ENCODE data around the gene GPX4. TPM values are rescaled to one million over a fixed set of nuclear protein-coding genes. Genes with fewer than 3 reads are reported as not detected.

The GPX4 gene
- total and polyA plus RNA-seq, 8 donors = 90.0 to 710 (median 348) TPM

GRCh38 chr19:1151917-1152587 lies 48.3 kb downstream of the GPX4 start:
- no peak overlapping the region for H3K4me3 ChIP-seq
- H3K4me1 ChIP-seq = peaks cover 27 to 70% (median 39%) of the 10 kb centered on the region in 4 donors
- WGBS, 5 donors = 85 to 92% (median 90%) methylated on average over 34 to 35 of the region's 35 CpGs
- H3K36me3 ChIP-seq = peaks cover 27 to 72% (median 64%) of the 10 kb centered on the region in 4 donors
- TF ChIP-seq POLR2AphosphoS5 (IDR thresholded peaks at IDR 0.05) = no peak
- no peak for TF ChIP-seq EP300 (IDR thresholded peaks at IDR 0.05)
- no peak for TF ChIP-seq POLR2A (IDR thresholded peaks at IDR 0.05)
- no peak for TF ChIP-seq CTCF (IDR thresholded peaks at IDR 0.05)
- H3K27me3 ChIP-seq = no peaks in the 10 kb centered on the region
- DNase-seq = no peak
- intact Hi-C loops (cut with DNase I; ENCODE audit: low total_unique reads) = no loop called here
- H3K27ac ChIP-seq = peak overlapping the region in 4 of 5 donors; percentile 53 to 70 (median 58)
- no peaks in the 10 kb centered on the region for H3K9me3 ChIP-seq

- Histone ChIP-seq H3K27me3 (no peaks in the 10 kb centered on the region), H3K4me3 (peak overlapping the region in 3 of 4 donors; percentile 28 to 35 (median 31)), H3K27ac (peak overlapping the region; percentile 6 to 93 (median 89)), H3K9me3 (no peaks in the 10 kb centered on the region), H3K4me1 (peaks cover 27 to 87% (median 39%) of the 10 kb centered on the region in 4 donors), H3K36me3 (peaks cover 24 to 79% (median 67%) of the 10 kb centered on the region in 4 donors)
- no peak for TF ChIP-seq POLR2A (IDR thresholded peaks at IDR 0.05)
- TF ChIP-seq POLR2AphosphoS5 (IDR thresholded peaks at IDR 0.05) = no peak
- no peak for TF ChIP-seq EP300 (IDR thresholded peaks at IDR 0.05)
- TF ChIP-seq CTCF (IDR thresholded peaks at IDR 0.05) = no peak
- intact Hi-C loops (cut with DNase I; ENCODE audit: low total_unique reads) = no loop called here
- WGBS, 5 donors = 79 to 95% (median 94%) methylated on average over 16 to 58 of the region's 58 CpGs
- no peak for DNase-seq
Observed at GRCh38 chr19:1153891-1154730, 50.3 kb downstream of the GPX4 start.

- peaks cover 23 to 73% (median 59%) of the 10 kb centered on the region in 4 donors for H3K36me3 ChIP-seq
- no peaks in the 10 kb centered on the region for H3K27me3 ChIP-seq
- WGBS, 5 donors = 25 to 63% (median 27%) methylated on average over 3 to 32 of the region's 32 CpGs
- peak overlapping the region in 3 of 4 donors; percentile 28 to 35 (median 31) for H3K4me3 ChIP-seq
- no peaks in the 10 kb centered on the region for H3K9me3 ChIP-seq
- TF ChIP-seq CTCF (IDR thresholded peaks at IDR 0.05) (no peak), POLR2AphosphoS5 (IDR thresholded peaks at IDR 0.05) (peak; percentile 63 to 93 (median 86)), EP300 (IDR thresholded peaks at IDR 0.05) (peak; percentile 91)
- peaks cover 26 to 87% (median 37%) of the 10 kb centered on the region in 4 donors for H3K4me1 ChIP-seq
- intact Hi-C loops (cut with DNase I; ENCODE audit: low total_unique reads) = no loop called here
- peak overlapping the region; percentile 74 to 93 (median 89) for H3K27ac ChIP-seq
- peak; percentile 87 to 88 for DNase-seq
Observed at GRCh38 chr19:1154731-1155351, 51.0 kb downstream of the GPX4 start.

Data from stomach (tissue), 9 donors.